NCI-H1694 treated with DMSO at 0.1 percent for 48 hours (cell line): ENCODE results near the gene GNB1L.

Source experiments
- DNase-seq: peaks from one replicate; lab custom pipeline; 2025; lab: John Stamatoyannopoulos, UW

GNB1L gene

DNA sequence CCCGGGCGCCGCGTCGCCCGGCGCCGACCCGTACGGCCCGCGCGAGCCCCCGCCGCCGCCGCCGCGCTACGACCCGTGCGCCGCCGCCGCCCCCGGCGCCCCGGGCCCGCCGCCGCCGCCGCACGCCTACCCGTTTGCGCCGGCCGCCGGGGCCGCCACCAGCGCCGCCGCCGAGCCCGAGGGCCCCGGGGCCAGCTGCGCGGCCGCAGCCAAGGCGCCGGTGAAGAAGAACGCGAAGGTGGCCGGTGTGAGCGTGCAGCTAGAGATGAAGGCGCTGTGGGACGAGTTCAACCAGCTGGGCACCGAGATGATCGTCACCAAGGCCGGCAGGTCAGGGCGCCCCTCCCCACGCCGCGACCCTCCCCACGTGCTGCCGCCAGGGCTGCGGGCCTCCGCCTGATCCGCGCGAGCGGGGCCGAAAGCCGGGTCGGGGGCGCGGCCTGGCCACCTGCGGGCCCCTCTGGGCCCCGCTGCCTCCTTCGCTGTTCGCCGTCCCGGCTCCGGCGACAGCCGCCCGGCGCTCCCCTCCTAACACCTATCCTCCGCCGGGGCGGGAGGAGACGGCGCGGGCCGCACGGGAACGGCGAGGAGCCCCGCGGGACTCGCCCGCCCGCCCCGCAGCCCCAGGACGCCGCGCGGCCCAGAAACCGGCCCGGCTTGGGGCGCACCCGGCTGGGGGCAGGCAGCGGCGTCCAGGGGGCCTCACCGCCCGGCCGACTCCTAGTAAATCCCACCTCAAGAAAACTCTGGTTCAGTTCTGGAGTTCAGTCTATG is 93.5 kb downstream of the GNB1L start:
- DNase-seq: no peak

DNA sequence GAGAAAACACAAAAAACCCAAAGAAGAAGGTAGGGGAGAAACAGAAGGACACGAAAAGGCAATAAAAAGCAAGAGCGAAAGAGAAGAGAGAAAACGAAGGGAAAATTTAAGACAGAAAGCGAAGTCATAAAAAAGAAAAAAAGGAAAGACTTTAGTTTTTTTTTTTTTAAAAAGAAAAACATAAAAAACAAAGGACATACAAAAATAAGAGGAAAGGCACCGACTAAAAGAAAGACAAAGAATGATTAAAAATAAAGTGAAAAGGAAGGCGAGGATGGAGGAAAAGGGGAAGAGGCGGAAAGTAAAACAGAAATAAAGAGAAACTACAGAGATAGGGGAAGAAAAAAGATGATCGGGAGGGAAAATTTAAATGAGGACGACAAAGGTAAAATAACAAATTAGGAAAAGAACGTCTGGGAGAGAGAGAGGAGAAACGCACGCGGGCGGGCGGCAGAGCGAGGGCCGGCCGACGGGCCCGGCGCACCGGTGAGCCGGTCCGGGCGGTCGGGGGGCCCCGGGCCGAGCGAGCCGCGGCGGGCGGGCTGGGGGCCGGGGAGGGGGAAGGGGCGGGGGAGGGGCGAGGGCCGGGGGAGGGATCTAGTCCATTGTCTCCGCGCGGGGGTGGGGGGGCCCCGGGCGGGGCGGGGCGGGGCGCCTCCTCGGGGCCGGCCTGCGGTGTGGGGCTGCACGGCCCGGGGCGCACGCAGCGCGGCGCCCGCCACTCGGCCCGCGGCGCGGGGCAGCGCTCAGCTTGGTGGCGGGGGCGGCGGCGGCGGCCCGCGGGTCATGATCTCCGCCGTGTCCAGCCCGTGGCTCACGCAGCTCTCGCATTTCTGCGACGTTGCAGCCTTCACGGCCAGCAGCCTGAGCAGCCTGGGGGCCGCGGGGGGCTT is 94.4 kb downstream of the GNB1L start, which contains the start of gene TBX1:
TSS of gene TBX1 (plus strand) at position 721 of the 893 bp plus-strand sequence. CDS start at position 787, 66 bp downstream.
- no peak for DNase-seq

DNA sequence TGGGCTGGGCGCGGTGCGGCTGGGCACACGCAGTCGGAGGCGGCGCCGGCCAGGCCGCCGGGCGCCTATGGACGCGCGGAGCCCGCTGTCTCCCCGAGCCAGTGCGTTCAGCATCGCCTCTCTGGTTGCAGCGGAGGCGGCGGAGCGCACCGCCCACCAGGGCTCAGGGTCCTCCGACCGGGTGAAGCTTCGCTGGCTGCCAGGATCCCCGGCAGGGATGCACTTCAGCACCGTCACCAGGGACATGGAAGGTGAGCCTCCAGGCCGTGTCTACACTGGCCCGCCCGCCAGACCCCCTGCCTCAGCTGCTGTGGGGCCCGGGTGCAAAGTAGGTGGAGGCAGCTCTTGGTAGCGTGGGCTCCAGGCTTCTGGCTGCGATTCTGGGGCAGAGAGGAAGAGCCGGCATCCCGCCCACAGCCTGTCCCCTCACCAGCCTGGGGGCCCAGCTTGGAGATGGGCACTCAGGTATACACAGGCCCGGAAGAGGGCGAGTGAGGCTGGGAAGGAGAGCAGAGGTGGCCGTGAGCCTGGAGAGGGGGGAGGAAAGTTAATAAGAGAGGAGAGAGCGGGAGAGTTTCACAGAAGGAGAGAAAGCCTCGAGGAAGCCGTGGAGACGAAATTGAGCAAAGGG is 95.1 kb downstream of the GNB1L start:
- no peak for DNase-seq

DNA sequence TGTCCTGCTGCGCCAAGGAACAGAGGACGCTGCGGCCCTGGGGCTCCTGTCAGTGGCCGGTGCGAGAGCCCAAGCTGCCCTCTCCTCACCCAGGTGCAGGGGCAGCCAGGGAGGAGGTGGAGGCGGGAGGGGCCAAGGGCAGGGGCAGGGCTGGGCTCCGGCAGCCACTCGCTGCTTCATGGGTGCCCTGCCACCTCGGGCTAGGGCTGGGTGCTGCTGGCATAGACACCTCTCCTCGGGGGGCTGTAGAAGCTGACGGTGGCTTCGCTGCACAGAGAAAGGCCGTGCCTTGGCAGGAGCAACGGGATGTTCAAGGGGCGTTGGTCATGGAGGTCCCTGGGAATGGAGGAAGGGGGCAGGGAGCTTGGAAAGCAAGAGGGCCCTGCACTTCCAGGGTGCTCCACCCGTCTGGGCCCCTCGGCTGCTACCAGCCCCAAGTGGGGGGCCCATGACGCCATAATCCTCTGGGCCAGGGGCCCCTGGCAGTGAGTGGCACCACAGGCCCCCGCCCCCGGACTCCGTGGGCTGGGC is 95.7 kb downstream of the GNB1L start:
- DNase-seq: no peak

DNA sequence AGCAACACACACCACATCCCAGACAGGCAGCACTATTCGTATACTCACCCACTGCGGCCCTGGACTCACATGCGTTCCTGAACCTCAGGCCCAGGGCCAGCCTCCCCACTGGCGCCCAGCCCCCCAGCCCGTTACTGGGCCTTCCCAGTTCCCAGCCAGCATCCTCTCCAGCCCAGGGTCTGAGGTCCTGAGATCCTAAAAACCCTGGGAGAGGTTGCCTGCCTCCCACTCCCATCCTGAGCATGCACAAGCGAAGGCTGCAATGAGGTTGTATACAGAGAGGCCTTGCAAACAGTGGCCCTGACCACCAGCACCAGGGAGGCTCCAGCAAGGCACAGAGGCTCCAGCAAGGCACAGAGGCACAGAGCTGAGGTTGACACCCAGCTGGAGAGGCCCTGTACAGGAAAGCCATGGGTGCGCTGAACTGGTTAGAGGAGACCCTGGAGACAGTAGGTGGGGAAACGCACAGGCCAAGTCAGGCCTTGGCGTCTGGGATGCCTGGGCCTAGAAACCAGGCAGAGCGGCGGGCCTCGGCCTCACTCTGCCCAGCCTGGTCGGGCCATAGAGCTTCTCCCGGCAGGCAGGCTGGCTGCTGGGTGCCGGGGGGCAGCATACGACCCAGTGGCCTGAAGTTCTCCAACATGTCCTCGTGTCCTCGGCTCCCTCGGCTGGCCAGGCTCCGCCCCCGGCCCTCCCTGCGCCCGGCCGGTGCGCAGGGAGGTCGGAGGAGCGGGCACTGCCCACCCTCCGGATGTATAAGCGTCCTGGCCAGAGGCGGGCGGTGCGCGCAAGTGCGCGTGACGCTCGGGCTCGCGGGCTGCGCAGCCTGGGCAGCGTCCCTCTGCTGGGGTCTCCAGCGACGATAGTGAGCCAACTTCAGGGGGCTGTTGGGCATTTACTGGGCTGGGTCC is 96.4 kb downstream of the GNB1L start:
- DNase-seq: no peak

DNA sequence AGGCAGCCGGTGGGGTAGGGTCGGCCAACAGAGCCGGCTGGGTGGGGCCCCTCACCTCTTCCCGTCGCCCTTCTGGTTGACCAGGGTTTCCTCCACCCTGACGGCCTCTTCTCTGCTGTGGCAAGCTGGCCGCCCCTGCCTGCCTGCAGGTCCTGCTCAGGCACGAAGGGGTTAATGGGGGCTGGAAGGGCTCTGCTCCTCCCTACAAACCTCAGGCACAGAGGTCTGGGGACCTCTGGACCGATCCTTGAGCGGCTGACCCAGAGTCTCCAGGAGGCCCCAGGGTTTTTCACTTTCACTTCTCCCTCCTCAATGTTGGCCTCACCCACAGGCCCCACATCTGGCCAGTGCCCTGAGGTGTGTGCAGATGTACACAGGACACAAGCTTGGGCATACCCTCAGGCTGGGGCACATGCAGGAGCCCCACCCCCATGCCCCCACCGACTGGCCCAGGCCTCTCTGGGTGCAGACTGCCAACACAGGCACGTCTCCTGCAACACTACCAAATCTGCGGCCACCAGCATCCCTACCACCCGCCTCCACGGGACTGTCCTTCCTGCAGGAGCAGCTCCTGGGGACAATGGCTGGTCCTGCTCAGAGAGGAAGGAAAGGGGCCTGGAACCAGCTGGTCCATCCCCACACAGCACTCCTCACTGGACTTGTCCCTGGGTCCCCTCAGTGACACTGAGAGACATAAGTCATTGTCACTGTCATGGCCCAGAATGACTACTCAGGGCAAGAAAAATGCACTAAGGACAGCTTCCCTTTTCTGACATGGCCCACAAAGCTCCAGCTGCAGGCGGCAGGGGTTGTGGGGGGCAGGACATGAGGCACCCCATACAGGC is 97.3 kb downstream of the GNB1L start:
- DNase-seq: no peak

DNA sequence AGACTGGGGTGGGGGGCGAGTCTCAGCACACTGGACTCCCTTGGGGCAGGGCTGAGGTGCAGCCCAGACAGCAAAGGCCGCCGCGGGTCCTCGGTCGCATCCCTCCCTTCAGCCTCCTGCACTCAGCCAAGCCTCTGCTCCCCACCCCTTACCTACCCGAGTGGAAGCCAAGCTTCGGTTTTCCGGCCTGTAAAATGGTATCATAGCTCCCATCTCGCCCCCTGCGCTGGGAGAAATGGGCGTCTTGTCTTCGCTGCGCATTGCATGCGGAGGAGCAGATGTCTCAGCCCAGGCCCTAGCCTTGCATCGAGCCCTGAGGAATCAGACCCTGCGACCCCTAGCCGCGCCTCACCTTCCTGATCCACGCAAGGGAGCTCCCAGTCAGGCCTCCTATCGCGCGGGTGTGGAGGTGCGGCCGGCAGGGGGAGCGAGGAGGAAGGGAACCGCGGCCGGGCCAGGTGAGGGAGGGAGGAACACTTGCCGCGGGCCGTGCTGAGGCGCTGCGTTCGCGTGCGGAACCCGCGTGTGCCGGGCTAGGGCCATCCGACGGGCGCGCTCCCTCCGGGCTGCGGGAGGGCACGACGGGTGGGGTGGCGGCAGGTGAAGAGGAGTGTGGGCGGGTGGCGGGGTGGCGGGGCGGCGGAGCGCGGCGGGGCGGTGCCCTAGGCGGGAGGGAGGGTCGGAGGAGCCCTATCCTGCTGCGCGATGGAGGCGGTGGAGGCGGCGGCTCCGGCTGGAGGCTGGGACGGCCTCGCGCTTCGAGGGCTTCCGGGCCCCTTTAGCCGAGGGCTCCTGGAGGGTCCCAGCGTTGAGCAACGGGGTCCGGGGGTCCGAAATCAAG is 98.2 kb downstream of the GNB1L start:
- no peak for DNase-seq

DNA sequence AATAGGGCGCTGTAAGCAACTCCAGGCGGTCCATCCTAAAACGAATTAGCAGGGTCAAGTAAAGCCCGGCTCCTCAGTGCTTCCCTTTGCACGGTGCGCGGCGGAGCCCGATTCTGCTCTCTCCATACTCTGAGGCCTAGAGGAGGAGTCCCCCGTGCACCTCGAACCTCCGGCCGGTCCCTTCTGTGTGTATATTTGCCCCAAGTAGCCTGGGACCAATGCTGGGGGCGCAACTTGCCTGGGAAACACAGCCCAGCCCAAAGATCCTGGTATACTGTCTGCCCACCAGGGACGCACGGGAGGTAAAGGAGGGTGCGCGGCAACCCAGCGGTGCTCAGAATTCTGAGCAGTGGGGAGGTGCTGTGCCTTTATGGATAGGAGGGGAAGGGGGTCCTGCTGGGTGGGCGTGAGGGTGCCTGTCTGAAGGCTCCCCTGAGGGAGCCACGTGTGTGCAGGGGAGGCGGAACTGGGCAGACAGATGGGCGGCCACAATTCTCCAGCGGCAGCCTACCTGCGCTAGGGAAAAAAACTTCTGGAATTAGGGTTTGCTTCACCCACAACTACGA is 98.9 kb downstream of the GNB1L start:
- DNase-seq: no peak

DNA sequence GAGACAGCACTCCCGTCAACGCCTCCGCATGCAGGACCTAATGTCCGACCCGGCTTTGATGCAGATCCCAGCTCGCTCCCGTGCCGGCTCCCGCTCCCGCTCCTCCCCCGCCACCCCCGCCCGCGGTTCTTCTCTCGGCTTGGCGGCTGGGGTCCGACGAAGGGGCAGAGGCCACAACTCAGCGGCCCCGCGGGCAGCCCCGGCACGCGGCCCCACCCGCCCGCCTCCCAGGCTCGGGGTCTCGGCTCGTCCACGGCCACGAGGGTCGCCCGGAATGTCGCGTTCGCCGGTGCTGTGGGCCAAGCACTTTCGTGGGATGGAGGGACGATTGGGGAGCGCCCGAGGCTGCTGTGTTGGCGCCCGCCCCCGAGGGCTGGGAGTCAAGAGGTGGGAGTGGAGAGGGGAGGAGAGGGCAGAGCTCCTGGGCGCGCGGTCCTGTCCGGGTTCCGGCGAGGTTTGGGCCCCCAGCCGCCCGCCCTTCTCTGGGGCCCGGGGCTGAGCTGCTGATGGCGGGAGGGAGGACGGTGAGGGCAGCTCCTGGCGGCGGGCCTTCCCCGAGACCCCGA is 99.4 kb downstream of the GNB1L start:
- no peak for DNase-seq

DNA sequence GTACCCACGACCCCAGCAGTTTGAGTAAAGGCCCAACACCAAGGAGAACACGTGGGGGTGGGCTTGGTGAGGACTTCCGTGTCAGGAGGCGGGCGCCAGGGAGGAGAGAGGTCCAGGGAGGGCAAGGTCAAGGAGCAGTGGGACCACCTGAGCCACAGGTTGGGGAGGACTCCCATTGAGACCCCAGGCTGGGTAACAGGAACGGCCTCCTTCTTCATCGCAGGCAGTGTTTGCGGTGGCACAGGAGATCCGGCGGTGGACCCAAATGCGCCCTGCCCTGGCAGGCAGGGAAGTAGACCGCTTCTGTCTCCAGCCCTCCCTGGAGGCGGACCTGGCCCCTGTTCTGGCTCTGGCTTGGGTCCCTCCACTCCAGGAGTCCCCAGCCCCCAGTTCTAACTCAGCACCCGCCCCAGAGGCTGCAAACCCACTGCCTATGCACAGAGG is 100.0 kb downstream of the GNB1L start:
- no peak for DNase-seq

DNA sequence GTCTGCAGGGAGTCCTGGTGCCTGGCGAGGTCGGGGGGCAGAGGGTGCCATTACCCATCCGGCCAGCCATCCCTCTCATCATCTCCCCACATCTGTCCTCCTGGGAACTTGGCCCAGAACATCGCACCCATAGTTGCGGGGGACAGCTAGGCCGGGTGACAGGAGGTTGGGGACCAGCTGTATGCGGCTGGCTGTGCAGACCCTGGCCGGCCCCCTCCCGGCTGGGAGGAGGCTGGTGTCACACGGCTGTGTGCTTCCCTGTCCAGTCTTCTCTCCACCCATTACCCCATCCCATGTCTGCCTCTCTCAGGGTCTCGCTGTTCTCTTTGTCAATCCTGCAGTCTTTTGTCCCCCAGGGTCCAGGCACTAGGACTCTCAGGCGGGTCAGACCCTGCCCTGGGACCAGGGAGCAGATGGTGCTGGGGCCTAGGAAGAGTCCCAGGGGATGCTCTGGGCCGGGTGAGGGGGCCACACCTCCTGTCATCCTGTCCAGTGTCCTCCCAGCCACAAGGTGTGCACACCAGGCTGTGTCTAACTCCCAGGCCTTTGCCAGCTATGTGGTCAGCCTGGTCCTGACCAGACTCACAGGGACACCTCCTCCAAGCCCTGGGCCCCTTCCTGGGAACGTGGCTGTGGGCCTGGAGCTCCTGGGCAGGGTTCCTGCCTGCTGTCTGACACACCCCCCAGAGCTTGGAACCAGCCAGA is 100.5 kb downstream of the GNB1L start:
- DNase-seq: no peak

DNA sequence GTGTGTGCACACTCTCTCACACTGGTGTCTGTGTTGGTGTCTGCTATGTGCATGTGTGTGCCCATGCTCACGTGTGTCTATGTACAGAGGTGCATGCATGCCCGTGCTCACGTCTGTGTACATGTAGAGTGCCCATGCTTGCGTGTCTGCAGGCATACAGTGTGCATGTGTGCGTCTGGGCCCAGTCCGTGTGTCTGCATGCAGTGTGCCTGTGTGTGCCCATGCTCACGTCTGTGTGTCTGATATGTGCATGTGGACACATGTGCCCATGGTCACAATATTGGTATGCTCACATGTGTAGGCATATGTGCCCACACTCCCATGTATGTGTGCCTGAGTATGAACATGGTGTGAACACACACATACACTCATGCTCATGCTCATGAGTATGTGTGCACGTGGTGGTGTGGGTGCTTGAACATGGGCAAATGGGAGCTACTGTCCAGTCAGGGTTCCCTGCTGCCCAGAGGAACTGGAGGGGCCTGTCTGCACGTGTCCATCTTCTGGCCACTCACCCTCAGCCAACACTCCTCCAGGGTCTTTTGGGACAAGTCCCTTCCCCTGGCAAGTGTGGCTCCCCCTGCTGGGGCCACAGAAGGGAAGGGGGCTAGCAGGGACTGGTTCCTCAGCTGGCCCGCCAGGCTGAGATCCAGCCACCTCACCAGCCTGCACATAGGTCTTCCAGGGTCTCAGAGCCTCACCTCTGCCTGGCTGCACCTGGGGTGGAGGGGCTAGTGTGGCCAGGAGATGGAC is 101.4 kb downstream of the GNB1L start:
- no peak for DNase-seq

DNA sequence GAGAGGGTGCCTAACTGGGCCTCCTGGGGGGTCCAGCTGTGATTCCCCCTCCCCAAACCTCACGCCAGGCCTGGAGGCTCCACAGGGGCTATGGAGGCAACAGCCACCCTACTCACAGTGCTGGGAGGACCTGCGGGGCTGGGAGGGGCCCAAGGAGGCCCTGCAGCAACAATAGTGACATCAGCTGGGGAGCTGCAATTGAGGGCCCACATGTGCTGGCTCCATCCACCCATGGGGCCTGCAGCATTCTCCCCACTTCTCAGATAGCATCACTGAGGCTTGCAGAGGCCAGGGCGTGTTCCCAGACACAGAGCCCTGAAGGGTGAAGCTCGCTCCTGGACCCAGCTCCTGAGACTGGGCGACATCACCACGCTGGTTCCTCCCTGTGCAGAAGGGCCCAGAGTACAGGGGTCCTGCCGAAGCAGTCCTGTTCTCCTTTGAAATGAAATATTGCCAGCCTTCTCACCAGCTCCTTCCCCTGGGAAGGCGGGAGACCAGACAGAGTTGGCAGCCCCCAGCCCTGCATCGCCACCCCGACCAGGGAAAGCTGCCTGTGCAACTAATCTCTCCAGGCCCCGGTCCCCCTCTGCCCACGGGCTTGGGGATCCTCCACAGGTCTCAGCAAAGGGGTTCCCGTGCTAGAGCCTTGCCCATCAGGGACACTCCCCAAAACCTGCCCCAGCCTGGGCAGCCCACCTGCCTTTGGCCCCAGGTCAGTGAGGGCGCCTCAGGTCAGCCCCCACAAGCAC is 103.0 kb downstream of the GNB1L start:
- DNase-seq: no peak

DNA sequence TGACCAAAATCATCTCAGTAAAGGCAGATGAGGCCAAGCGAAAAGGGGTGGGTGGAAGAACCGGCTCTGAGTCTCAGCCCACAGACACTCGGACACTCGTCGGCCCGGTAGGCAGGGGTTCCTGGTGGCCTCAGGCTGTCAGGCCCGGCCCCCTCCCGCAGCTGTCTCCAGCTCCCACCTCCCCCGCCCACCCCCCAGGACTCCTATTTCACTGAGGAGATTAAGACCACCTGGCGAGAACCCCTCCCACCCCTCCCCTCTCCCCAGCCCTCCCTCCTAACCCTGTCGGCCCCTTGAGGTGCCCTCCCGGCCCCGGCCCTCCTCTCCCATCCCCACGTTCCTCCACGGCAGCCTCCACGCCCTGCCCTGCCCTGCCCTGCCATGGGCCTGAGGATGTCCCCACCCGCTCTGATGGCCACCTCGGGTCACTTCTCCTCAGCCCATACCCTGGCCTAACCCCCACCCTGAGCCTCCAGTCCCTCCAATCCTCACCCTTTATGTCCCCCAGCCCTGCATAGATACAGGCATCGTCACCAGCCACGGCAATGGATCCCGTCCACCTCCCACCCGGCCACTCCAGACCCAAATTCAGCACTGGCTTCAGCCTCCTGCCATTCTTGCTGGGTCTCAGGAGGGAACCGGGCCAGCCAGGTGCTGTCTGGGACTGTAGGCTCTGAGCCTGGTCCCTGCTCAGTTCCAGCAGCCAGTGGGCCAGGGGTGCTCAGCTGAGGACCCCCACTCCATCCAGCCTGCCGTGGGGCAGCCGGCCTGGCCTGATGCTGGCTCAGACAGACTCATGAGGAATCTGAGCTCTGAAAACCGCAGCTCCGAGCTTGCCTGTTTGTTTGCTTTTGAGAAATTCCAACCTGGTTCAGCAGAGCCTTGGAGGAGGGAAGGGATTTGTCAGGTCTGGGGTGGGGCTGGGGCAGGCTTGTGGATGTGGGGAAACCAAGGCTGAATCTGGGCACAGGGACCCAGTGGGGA is 103.9 kb downstream of the GNB1L start:
- no peak for DNase-seq

DNA sequence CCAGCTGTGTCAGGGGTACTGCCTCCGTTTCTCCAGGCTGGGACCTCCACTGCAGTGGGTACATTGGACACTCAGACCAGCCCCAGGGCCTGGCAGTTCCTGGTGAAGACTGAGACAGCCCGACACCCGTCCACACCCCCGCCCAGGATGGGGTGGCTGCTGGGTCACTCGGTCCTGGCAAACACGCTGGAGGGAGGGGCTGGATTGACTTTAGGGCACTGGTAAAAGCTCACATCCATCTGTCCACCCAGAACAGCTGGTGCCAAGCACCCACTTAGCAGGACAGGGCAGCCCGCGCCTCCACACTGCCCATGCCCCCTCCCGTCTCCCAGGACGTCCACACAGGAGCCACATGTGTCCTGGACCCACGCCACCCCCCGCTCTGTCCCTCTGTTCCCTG is 104.8 kb downstream of the GNB1L start:
- DNase-seq: no peak
